Brain microvascular endothelial cell (primary cell): ENCODE measurements around the gene ARHGEF17.

Experiments used
- DNase-seq: peaks from one replicate; pipeline ENCODE4 v3.0.0-alpha.2; 2020
- H3K27ac ChIP-seq: fragments of 250-450 bp; sonication (Bioruptor Pico); 2 replicates; pipeline ENCODE4 v1.5.1; 2020; ENCODE audit warnings: mild to moderate bottlenecking, moderate library complexity
- H3K27me3 ChIP-seq: fragments of 250-450 bp; sonication (Bioruptor Pico); replicated peaks from 2 replicates; pipeline ENCODE4 v1.5.1; 2020; ENCODE audit warnings: mild to moderate bottlenecking
- H3K36me3 ChIP-seq: fragments of 250-450 bp; sonication (Bioruptor Pico); replicated peaks from 2 replicates; pipeline ENCODE4 v1.5.1; 2020; ENCODE audit warnings: mild to moderate bottlenecking
- H3K4me3 ChIP-seq: 2 replicates; pipeline ENCODE4 v1.5.1; 2011; ENCODE audit warnings: low read depth, mild to moderate bottlenecking, control low read depth, low read length, moderate library complexity
- CTCF ChIP-seq: IDR thresholded peaks from 2 replicates; pipeline ENCODE4 v1.5.1; 2011; ENCODE audit warnings: low read depth, mild to moderate bottlenecking, moderate library complexity, low read length, control low read depth, inconsistent platforms; ENCODE audit errors: missing control alignments
- in situ Hi-C: cut with HindIII; loops from 2 replicates; pipeline ENCODE4 v1.10.0; 2017; ENCODE audit warnings: low sequenced_read_pairs, low pct_ligation_motif_present

The ARHGEF17 gene

GRCh38 chr11:73359341-73359740 lies 51.3 kb downstream of the ARHGEF17 start:
- TF ChIP-seq CTCF, result no peak
- H3K27me3 ChIP-seq, result no peaks in the 10 kb centered on the region
- in situ Hi-C loops, result no loop called here
- H3K36me3 ChIP-seq, result peaks cover 55% of the 10 kb centered on the region
- H3K27ac ChIP-seq, result peak overlapping the region; percentile 33
- DNase-seq, result peak; percentile 59
- no peak overlapping the region for H3K4me3 ChIP-seq

DNA sequence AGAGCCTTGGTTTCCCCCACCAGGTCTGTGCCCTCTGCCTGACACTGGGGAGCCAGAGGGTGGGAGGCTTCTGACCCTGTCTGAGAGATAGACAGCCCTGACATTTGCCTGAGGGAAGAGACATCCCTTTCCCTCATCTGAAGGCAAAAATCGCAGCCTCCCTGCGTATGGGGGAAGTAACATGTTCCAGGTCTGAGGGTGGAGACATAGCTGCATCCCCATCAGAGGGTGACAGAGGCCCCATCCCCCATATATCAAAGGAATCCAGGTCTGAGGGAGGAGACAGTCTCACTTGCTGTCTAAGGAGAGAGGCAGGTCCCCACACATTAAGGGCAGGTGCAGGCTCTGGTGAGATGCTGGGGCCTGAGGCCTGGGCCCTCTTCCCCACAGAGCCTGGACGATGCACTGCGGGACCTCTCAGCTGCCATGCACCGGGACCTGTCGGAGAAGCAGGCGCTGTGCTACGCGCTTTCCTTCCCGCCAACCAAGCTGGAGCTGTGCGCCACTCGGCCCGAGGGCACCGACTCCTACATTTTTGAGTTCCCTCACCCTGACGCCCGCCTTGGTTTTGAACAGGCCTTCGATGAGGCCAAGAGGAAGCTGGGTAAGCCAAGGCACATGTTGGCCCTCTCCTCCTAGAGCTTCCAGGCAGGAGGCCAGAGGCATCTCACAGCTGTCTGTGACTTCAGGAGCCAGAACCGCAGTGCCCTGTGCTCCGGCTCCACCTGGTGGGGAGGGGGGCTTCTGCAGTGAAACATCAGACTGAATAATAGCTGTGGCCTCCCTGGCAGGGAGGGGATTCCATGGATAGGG lies 52.1 kb downstream of the ARHGEF17 start:
- peak; percentile 79 for TF ChIP-seq CTCF
- DNase-seq, result peak; percentile 42
- peaks cover 63% of the 10 kb centered on the region for H3K36me3 ChIP-seq
- H3K27ac ChIP-seq, result peak overlapping the region; percentile 21
- H3K4me3 ChIP-seq, result no peak overlapping the region
- H3K27me3 ChIP-seq, result no peaks in the 10 kb centered on the region
- in situ Hi-C loops, result no loop called here

DNA sequence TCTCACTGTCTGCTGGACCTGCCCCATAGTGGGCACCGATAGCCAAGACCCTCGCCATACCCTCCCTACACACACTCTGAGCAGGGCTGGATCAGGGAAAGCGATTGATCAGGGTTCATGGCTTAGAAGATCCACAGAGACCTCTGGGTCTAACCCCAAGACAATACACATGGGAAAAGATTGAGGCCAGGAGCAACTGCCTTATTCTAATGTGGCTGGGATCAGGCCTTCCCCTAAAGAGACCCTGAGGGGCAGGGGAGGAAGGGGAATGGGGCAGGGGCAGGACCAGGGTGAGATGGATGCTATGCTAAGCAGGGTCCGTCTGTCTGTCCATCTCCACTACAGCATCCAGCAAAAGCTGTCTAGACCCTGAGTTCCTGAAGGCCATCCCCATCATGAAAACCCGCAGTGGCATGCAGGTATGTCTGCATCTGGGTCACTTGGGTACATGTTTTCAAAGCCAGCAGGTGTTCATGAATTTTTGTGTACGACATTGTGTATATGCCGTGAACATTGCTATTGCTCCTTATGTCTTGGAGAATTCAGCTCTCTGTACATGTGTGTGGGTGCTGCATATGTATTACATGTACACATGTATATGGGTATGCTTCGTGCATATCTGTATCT lies 52.8 kb downstream of the ARHGEF17 start:
- no peak for DNase-seq
- H3K36me3 ChIP-seq, result peaks cover 69% of the 10 kb centered on the region
- no peak overlapping the region for H3K4me3 ChIP-seq
- in situ Hi-C loops, result no loop called here
- no peaks in the 10 kb centered on the region for H3K27me3 ChIP-seq
- no peak overlapping the region for H3K27ac ChIP-seq
- TF ChIP-seq CTCF, result no peak

DNA sequence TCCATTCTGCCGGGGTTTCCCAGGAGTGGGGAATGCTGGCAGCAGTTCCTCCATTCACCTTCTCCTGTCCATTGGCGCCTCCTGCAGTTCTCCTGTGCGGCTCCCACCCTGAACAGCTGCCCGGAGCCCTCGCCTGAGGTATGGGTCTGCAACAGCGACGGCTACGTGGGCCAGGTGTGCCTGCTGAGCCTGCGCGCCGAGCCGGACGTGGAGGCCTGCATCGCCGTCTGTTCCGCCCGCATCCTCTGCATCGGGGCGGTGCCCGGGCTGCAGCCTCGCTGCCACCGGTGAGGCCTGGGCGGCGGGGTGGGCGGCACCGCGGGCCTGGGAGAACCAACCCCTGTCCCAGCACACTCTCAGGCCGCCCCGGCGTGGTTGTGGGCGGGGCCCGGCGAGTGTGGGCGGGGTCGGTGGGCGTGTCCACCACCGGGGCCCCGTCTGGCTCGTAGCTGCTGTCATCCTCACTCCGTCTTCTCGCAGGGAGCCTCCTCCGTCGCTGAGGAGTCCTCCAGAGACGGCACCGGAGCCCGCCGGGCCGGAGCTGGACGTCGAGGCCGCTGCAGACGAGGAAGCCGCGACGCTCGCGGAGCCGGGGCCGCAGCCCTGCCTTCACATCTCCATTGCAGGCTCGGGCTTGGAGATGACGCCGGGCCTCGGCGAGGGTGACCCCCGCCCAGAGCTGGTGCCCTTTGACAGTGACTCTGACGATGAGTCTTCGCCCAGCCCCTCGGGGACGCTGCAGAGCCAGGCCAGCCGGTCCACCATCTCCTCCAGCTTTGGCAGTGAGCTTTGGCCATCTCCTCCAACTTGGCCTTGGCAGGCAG lies 54.1 kb downstream of the ARHGEF17 start:
- Histone ChIP-seq H3K36me3 (peaks cover 64% of the 10 kb centered on the region), H3K27me3 (no peaks in the 10 kb centered on the region), H3K27ac (no peak overlapping the region), H3K4me3 (no peak overlapping the region)
- DNase-seq, result no peak
- no peak for TF ChIP-seq CTCF
- in situ Hi-C loops, result no loop called here

DNA sequence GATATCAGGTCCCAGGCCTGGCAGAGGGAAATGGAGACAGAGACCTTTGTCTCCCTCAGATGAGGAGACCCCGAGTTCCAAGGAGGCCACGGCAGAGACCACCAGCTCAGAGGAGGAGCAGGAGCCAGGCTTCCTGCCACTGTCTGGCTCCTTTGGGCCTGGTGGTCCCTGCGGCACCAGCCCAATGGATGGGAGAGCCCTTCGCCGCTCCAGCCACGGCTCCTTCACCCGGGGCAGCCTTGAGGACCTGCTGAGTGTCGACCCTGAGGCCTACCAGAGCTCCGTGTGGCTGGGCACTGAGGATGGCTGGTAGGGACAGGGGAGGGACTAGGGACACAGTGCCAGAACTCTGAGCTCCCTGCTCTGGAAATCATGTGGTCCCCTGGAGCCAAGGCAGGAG lies 55.1 kb downstream of the ARHGEF17 start:
- no peak for DNase-seq
- no peak for TF ChIP-seq CTCF
- no peaks in the 10 kb centered on the region for H3K27me3 ChIP-seq
- no peak overlapping the region for H3K27ac ChIP-seq
- peaks cover 65% of the 10 kb centered on the region for H3K36me3 ChIP-seq
- no peak overlapping the region for H3K4me3 ChIP-seq
- in situ Hi-C loops, result no loop called here
